ENCODE data around the gene PTGES3L.

- TF ChIP-seq YY1 (IDR thresholded peaks at IDR 0.05; ENCODE audit: low read depth) (no peak), CREB1 (IDR thresholded peaks at IDR 0.05; ENCODE audit: low read depth) (no peak), TAF1 (IDR thresholded peaks at IDR 0.05; ENCODE audit: low read depth) (no peak), EP300 (IDR thresholded peaks at IDR 0.05; ENCODE audit: borderline replicate concordance) (no peak), ZBTB7A (IDR thresholded peaks at IDR 0.05; ENCODE audit: low read depth) (no peak), CEBPB (IDR thresholded peaks at IDR 0.05) (no peak), TCF12 (IDR thresholded peaks at IDR 0.05; ENCODE audit: low read depth) (no peak), RAD21 (IDR thresholded peaks at IDR 0.05; ENCODE audit: low read depth) (no peak), REST (IDR thresholded peaks at IDR 0.05; ENCODE audit: low read depth) (no peak)
- TF ChIP-seq, protein P1, sequence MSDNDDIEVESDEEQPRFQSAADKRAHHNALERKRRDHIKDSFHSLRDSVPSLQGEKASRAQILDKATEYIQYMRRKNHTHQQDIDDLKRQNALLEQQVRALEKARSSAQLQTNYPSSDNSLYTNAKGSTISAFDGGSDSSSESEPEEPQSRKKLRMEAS (IDR thresholded peaks at IDR 0.05) = no peak
Measured at GRCh38 chr17:43015579-43015978, 35.7 kb upstream of the PTGES3L start.

Data from Ishikawa (cell line).